BJ (cell line): Measurements from ENCODE around the gene NEDD9. TPM values are rescaled to one million over a fixed set of nuclear protein-coding genes. Genes with fewer than 3 reads are reported as not detected.

Experiments used
- CTCF ChIA-PET: fragments of 350-600 bp; formaldehyde crosslinking; extraction: SDS; loops from one replicate; lab custom pipeline; 2021; ENCODE audit warnings: antibody characterized with exemption, inconsistent platforms; lab: Yijun Ruan, JAX
- POLR2A ChIA-PET: fragments of 300-600 bp; sonication (Branson Sonifier 250); formaldehyde crosslinking; extraction: SDS; loops from one replicate; lab custom pipeline; 2021; ENCODE audit warnings: antibody characterized with exemption; lab: Charles Lee
- DNase-seq: peaks from one replicate; pipeline ENCODE4 v3.0.0-alpha.2; 2011; ENCODE audit warnings: low read depth
- H3K27me3 ChIP-seq: 2 replicates; pipeline ENCODE4 v1.6.0; 2011; ENCODE audit warnings: low read length; ENCODE audit not compliant: control insufficient read depth, insufficient read depth
- H3K36me3 ChIP-seq: 2 replicates; pipeline ENCODE4 v1.5.1; 2011; ENCODE audit warnings: low read length; ENCODE audit not compliant: control insufficient read depth, insufficient read depth
- H3K4me3 ChIP-seq: 2 replicates; pipeline ENCODE4 v1.5.1; 2011; ENCODE audit warnings: low read depth, mild to moderate bottlenecking, control low read depth, low read length
- polyA plus RNA-seq: library from polyadenylated mRNA; depleted of rRNA; stranded (reverse); fragments of >200 nt; gene quantifications from 2 replicates; pipeline ENCODE4 v1.2.3, GENCODE V29; 2011
- TF ChIP-seq, protein P1 (sequence below): IDR thresholded peaks from 2 replicates; pipeline ENCODE4 v1.5.1; 2011; ENCODE audit warnings: low read depth, mild to moderate bottlenecking, control low read depth, inconsistent platforms, low read length, moderate library complexity; ENCODE audit not compliant: insufficient read depth

The NEDD9 gene
- polyA plus RNA-seq, 1 experiment: 25.6 TPM

DNA sequence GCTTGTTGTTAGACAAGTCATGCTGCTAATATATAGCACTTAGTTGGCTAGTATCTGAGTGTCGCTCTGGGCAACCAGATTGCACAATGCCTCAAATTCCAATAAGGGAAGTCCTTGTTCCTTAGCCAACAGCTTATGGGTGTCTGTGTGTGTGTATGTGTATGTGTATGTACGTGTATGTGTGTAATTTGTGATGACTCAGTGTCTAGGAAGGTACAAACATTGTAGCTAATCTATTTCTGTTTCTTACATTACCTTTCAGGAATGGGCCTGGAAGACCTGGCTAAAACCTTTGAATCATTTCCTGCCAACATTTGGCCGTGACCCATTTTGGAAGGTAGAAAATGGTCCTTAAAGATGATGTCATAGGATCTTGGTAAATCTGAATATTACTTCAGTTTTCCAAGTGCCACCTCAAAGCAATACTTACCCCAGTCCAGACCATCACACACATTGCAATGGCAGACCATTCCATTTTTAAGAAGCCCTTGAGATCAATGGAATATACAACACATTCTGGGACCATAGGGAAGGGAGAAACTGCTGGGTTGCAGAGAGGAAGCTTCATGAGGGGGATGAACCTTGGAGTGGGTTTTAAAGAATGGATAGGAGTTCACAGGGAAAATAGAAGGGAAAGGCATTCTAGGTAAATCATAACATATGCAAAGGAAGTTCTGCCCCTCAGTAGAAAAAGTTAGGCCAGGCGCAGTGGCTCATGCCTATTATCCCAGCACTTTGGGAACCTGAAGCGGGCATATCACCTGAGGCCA, 25.1 kb downstream of the NEDD9 start:
- Histone ChIP-seq H3K27me3 (no peaks in the 10 kb centered on the region), H3K36me3 (peaks cover 2% of the 10 kb centered on the region), H3K4me3 (no peak overlapping the region)
- POLR2A ChIA-PET: interaction anchor here (0.8 kb wide), 1 partner anchor 20 kb away, joined by 3 read pairs; no protein-coding TSS in a partner anchor
- TF ChIP-seq, protein P1, sequence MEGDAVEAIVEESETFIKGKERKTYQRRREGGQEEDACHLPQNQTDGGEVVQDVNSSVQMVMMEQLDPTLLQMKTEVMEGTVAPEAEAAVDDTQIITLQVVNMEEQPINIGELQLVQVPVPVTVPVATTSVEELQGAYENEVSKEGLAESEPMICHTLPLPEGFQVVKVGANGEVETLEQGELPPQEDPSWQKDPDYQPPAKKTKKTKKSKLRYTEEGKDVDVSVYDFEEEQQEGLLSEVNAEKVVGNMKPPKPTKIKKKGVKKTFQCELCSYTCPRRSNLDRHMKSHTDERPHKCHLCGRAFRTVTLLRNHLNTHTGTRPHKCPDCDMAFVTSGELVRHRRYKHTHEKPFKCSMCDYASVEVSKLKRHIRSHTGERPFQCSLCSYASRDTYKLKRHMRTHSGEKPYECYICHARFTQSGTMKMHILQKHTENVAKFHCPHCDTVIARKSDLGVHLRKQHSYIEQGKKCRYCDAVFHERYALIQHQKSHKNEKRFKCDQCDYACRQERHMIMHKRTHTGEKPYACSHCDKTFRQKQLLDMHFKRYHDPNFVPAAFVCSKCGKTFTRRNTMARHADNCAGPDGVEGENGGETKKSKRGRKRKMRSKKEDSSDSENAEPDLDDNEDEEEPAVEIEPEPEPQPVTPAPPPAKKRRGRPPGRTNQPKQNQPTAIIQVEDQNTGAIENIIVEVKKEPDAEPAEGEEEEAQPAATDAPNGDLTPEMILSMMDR: no peak
- peak; percentile 95 for DNase-seq
- CTCF ChIA-PET: interaction anchor here (0.8 to 1.3 kb wide), 2 partner anchors 243 to 288 kb away, joined by 3 to 4 read pairs; no protein-coding TSS in a partner anchor

DNA sequence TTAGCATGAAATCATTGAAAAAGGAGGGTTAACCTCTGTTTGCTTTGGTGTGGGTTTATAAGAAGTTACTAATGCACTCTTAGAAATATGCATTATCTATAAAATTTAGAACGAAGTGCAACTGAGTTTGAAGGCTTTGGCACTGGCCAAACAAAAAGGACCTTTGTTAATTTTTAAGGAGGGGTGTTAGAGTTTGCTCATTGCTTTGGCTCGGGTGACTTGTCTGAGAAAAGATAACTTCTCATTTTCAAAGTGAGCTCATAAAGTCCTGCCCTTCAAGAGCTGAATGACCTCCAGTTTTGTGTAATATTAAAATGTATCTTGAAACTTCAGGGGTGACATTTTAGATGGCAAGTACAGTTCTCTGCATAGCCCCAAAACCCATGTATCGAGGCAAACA, 25.9 kb downstream of the NEDD9 start:
- no peak for DNase-seq
- TF ChIP-seq, protein P1: no peak
- CTCF ChIA-PET: interaction anchor here (0.8 to 1.3 kb wide), 2 partner anchors 243 to 289 kb away, joined by 3 to 4 read pairs; no protein-coding TSS in a partner anchor
- POLR2A ChIA-PET: interaction anchor here (0.8 kb wide), 1 partner anchor 20 kb away, joined by 3 read pairs; no protein-coding TSS in a partner anchor
- H3K36me3 ChIP-seq: peaks cover 2% of the 10 kb centered on the region
- H3K4me3 ChIP-seq: no peak overlapping the region
- no peaks in the 10 kb centered on the region for H3K27me3 ChIP-seq

DNA sequence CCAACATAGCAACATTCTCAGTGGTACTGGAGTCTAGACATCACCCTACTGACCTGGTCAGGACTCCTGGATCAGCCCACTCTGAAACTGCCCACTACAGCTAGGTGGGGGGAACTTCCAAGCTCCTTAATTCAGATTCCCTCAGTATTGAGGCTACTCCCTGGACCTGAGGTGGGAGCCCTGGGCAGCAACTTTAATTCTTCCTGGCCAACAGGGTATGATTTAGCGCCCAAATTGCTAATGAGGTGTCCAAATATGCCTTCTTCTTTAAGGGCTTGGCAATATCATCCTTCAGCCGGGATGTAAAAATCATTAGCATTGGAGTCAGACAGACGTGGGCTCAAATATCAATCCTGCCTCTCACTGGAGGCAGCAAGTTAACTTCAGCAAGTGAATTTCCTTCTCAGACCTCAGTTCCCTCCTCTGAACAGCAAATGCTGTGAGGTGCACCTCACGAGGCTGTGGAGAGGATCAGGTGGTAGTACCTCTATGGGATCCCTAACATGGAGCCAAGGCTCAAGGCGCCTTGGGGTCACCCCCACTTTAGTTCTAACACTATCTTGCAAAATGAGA, 27.6 kb downstream of the NEDD9 start:
- CTCF ChIA-PET: no interaction called here
- TF ChIP-seq, protein P1: no peak
- no peak overlapping the region for H3K4me3 ChIP-seq
- no peaks in the 10 kb centered on the region for H3K27me3 ChIP-seq
- POLR2A ChIA-PET: no interaction called here
- no peaks in the 10 kb centered on the region; the same call in 1 of the 2 replicates for H3K36me3 ChIP-seq
- DNase-seq: no peak

DNA sequence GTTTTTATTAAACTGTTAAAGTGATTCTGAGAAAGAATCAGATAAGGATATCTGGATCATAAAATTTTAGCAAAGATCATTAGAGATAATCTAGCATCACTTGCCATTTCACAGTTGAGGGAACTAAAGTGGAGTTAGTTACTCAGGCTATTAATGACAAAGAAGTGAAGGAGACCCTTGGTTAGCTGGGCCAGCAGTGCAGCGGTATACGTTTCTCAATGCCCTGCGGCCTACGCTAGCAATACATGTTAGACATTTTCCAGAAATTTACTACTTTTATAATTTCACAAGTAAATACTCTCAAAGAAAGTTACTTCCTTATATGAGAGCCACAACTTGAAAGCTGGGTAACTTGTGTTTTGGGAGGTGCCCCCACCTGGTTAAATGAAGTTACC, 28.5 kb downstream of the NEDD9 start:
- Histone ChIP-seq H3K36me3 (no peaks in the 10 kb centered on the region; the same call in 1 of the 2 replicates), H3K27me3 (no peaks in the 10 kb centered on the region), H3K4me3 (no peak overlapping the region)
- DNase-seq: no peak
- TF ChIP-seq, protein P1: no peak
- CTCF ChIA-PET: no interaction called here
- POLR2A ChIA-PET: no interaction called here

DNA sequence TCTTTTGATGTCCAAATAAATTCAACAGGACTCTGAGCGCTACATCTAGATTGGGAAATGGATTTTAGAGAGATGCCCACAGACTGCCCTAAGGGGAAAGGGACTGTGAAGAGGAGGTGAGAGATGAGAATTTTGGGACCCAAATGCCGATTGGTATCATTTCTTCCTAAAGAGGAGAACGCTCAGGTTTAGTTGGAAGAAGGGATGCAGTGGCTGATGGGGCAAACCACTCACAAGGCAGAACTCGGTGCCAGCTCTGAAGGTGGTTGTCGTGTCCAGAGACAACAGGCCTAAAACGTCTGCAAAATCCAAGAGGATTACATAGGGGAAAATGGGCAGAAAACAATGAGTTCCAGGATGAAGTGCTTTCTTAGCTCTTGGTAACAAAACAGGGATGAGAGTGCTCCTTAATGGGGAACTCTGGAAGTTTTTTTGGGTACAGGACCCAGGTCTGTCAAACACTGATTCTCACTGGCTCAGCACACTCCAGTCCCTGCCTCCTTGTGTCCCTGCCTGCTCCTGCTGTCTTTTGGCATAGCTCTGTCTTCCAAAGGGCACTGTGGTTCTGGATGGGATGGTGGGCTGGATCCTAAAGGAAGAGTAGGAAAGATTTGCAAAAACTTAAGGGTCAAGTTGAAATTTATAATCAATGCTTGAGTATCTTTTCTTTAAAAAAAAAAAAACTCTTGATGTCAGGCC, 29.0 kb downstream of the NEDD9 start:
- CTCF ChIA-PET: no interaction called here
- H3K27me3 ChIP-seq: no peaks in the 10 kb centered on the region
- TF ChIP-seq, protein P1: no peak
- H3K4me3 ChIP-seq: no peak overlapping the region
- DNase-seq: no peak
- H3K36me3 ChIP-seq: no peaks in the 10 kb centered on the region; the same call in 1 of the 2 replicates
- POLR2A ChIA-PET: no interaction called here
